Left hindlimb (tissue), 1 donor: ENCODE data around the gene TENM4.

Source experiments
- DNase-seq: peaks from one replicate; pipeline ENCODE4 v3.0.0-alpha.2; 2018

TENM4 gene

GRCh38 chr11:79110321-79110720 lies 330.5 kb downstream of the TENM4 start:
- no peak for DNase-seq

DNA sequence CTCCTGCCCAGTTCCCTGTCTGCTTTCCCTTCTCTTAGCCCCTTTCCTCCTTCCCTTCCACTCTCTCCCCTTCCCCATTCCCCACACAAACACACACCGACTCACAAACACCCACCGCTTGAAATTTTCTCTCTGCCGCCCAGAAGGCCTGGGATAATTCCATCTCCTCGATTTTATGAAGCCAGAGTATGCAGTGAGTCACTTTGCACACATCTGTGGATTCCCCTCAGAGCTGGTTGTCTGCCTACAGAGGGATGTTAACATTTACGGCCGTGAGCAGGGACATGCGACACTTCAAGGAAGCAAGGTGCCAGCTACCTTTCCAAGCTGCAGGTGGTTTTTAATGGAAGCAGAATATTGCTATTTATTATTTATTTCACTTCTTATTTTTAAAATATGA lies 332.0 kb downstream of the TENM4 start:
- DNase-seq = no peak

GRCh38 chr11:79102840-79103239 lies 338.0 kb downstream of the TENM4 start:
- DNase-seq = no peak

DNA sequence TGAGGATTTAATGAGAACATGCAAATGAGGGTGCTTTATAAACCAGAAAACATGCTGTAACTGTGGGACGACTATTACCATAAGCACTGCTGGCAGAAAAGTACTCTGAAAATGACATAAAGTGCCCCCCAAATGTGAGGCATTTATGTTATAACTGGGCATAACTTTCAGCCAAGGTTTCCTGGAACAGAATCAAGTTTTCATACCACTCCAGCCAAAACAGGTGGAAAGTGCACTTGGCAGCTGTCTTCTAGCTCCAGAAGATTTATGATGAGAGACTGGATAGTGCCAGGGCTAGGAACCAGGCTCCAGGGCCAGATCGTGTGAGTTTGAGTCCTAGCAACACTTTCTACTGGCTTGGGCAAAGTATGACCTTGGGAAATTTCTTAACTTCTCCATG lies 339.2 kb downstream of the TENM4 start:
- no peak for DNase-seq

DNA sequence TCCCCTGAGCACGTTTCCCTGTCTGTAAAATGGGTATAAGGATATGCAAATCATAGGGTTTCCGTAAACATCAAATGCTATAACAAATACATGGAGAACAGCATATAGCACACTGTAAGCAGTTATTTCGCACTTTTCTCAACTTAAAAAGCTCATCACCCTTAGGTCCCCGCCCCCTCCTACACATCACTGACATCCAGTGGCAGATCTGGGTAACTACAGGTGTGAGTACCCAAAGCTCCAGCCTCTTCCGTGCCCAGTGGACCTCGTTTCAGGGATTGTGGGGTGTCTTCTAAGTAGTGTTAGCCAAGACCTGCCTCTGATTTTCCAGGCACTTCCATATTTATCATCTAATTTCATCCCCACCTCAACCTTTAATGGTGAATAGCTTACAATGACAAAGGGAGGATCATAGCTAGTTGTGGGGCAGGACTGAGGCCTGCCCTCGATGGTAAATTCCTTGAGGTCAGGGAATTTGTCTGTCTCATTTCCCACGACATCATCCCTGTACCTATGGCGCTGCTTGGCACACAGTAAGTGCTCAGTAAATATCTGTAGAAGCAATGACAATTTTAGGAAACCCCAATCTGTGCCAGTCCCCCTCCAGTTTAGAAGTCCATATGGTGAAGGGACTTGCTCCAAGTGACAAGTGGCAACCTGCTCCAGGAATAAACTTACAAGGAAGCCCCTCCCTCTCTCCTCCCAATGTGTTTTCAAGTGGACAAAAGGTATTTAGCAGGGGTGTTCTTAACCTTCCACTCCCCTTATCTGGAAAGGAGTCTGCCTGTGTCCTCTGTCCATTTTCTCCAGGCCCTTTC lies 340.5 kb downstream of the TENM4 start:
- no peak for DNase-seq

- no peak for DNase-seq
These were observed 342.7 kb downstream of the TENM4 start for GRCh38 chr11:79098146-79098545.

GRCh38 chr11:79097246-79097875 lies 343.5 kb downstream of the TENM4 start:
- DNase-seq = peak; percentile 80

DNA sequence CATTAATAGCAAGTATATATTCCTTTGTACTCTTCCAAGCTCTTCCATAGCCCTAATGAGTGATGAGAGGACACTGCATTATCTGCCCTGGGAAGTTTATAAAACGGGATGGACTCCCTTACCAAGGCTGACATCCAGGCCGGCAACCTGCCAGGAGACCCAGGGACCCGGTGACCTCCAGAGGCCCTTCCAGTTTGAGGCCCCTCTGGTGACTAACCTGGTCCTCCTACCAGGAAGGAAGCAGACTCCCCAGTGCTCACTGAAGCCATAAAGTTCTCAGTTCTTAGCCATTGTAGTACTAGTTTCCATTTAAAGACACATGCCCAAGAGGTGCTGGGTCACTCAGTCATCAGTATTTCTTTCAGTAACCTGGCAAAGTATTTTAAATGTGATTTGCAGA lies 345.4 kb downstream of the TENM4 start:
- no peak for DNase-seq

- no peak for DNase-seq
These were observed 346.2 kb downstream of the TENM4 start for GRCh38 chr11:79094616-79095015.

GRCh38 chr11:79092791-79093353 lies 348.0 kb downstream of the TENM4 start:
- DNase-seq = no peak

- no peak for DNase-seq
These were observed 350.6 kb downstream of the TENM4 start for GRCh38 chr11:79090191-79090705.

GRCh38 chr11:79089601-79090000 lies 351.2 kb downstream of the TENM4 start:
- DNase-seq = no peak

GRCh38 chr11:79088967-79089366 lies 351.9 kb downstream of the TENM4 start:
- DNase-seq = no peak

DNA sequence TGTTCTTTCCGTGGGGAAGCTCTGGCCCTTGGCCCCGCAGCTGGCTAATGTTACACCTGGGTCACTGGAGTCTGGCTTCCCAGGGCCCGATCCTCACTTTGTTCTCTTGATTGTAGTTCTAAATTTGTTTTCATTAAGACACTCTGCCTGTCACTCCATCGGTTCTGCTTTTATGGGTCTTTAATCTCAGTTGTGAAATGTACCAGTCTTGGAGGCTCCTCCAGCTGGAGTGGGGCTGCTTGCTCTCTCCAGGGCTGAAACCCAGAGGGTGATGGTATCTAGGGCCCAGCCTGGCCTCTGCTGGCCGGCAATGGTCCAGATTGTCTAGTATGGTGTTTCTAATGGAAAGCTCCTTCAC lies 352.9 kb downstream of the TENM4 start:
- no peak for DNase-seq

- DNase-seq = no peak
These were observed 353.4 kb downstream of the TENM4 start for GRCh38 chr11:79087238-79087960.

DNA sequence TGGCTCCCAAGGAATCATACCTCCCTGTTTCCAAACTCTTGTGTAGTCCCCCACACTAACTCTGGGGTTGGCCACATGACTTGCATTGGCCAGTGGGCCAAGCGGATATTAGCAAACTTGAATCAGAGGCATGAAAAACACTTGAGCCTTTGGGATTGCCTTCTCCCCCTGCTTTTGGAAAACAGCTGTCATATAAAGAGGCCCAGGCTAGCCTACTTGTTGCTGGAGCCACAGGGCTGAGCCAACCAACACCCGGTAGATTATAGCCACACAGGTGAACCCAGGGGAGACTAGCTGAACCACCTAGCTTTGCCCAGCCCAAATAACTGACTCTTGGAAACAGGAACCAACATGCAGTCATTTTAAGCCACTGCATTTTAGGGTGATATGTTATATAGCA lies 354.8 kb downstream of the TENM4 start:
- no peak for DNase-seq

DNA sequence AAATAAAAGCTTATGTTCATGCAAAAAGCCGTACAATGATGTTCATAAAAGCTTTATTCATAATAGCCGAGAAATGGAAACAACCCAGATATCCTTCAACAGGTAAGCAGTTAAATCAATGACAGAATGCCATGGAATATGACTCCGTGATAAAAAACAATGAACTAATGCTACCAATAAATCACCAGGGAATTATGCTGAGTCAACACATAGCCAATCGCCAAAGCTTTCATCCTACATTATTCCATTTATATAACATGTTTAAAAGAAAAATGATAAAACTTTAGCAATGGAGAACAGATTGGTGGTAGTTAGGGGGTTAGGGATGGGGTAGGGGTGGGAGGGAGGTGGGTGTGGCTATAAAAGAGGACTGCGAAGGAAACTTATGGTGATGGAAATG lies 356.4 kb downstream of the TENM4 start:
- no peak for DNase-seq

- no peak for DNase-seq
These were observed 357.5 kb downstream of the TENM4 start for GRCh38 chr11:79083352-79083751.

GRCh38 chr11:79082907-79083306 lies 357.9 kb downstream of the TENM4 start:
- DNase-seq = no peak

DNA sequence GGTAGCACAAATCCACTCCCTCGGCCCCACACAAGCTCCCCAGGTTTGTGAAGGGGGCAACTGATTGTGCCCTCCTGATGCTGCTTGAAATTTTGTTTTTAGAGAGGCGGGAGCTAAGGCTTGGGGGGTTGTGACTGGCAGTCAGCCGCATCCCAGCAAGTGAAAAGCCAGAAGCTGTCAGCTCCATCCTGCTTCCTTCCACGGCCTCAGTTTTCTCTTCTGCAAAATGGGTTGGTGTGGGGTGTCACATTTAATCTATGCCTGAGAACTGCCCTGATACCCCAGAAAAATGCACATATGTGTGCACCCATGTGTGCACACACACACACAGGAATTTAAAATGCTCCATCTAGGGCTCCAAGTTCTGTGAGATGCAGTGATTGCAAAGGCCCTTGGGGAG lies 358.6 kb downstream of the TENM4 start:
- no peak for DNase-seq

DNA sequence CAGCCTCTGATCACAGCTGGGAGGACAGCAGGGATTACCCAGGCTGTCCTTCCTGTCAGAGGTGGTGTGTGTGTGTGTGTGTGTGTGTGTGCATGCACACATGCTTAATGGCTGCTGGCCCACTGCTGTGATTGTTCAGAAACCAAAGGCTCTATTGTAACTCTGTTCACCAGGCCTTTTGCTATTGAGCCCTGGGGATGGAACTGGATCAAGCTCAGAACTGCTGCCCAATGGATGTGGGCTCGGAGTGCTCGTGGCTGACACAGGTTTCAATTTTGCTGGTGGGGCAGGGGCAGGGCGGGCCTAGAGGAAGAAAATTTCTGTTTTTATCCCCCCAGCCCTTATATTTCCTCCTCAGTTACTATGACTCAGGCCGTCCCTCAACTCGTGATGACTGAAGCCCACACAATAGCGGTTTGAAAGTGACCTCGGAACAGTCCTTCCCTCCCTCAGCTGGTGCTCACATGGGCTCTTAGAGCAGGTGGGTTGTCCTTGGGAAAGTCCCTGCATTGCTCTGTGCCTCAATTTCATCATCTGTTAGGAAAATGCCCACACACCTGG lies 359.3 kb downstream of the TENM4 start:
- DNase-seq = no peak

GRCh38 chr11:79080551-79080950 lies 360.3 kb downstream of the TENM4 start:
- DNase-seq = no peak

DNA sequence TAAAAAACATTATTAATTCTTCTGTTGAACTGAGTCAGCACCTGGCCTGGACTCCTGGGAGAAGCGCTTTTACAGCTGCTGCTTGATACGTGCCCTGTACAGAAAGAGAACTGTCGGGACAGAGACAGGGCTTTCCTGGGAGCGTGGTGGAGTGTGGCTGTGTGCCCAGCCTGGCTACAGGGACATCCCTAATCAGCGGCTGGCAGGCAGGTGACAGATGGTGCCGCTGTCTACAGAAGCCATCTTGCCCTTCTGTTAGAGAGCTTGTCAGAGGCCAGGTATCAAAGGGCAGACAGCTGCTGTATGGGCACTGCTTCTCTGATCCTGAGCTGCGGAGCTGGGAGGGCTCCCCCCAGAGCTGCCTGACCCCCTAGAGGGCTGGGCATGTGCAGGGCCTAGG lies 361.8 kb downstream of the TENM4 start:
- DNase-seq = no peak
